GM19351 (cell line): ENCODE results near the gene CLCA4.
"Not testable (repeated sequence)": the region's sequence is repeated elsewhere in the genome, so short reads cannot be mapped to it uniquely, and the experiment has no call there.

Experiments
- ATAC-seq: cut with Tn5 transposase; IDR thresholded peaks from one replicate; pipeline ENCODE4 v1.9.1; 2021; ENCODE audit warnings: mild to moderate bottlenecking, moderate library complexity; ENCODE audit not compliant: unreplicated experiment

Gene CLCA4

GRCh38 chr1:86596741-86597290 is 49.9 kb downstream of the CLCA4 start:
- ATAC-seq: no peak

- ATAC-seq: not testable (repeated sequence)
These were observed 59.2 kb downstream of the CLCA4 start for GRCh38 chr1:86606080-86606479.

- ATAC-seq: no peak
These were observed 69.6 kb downstream of the CLCA4 start for GRCh38 chr1:86616433-86616832.

GRCh38 chr1:86616871-86617270 is 70.0 kb downstream of the CLCA4 start:
- peak; percentile 100 for ATAC-seq

- no peak for ATAC-seq
These were observed 71.5 kb downstream of the CLCA4 start for GRCh38 chr1:86618358-86618757.

GRCh38 chr1:86619313-86619712 is 72.4 kb downstream of the CLCA4 start:
- ATAC-seq: no peak

GRCh38 chr1:86621286-86621685 is 74.4 kb downstream of the CLCA4 start:
- no peak for ATAC-seq
